Activated CD4-positive, alpha-beta memory T cell treated with anti-CD3 and anti-CD28 coated beads for 36 hours (primary cell): ENCODE data around the gene RPL34. TPM values are rescaled to one million over a fixed set of nuclear protein-coding genes. Genes with fewer than 3 reads are reported as not detected.

ENCODE experiments used
- CTCF ChIA-PET: fragments of 350-600 bp; sonication (Branson Sonifier 250); formaldehyde crosslinking; loops from one replicate; lab custom pipeline; 2021; ENCODE audit warnings: antibody characterized with exemption, inconsistent platforms; lab: Charles Lee
- POLR2A ChIA-PET: fragments of 350-600 bp; sonication (Branson Sonifier 250); formaldehyde crosslinking; loops from one replicate; lab custom pipeline; 2021; ENCODE audit warnings: antibody characterized with exemption; lab: Charles Lee
- DNase-seq: peaks from one replicate; pipeline ENCODE4 v3.0.0-alpha.2; 2020
- H3K27ac Mint-ChIP-seq: one replicate; pipeline ENCODE4 v1.8.0; 2021; ENCODE audit warnings: mixed read lengths
- H3K27me3 Mint-ChIP-seq: one replicate; pipeline ENCODE4 v1.8.0; 2021; ENCODE audit warnings: mixed read lengths
- H3K36me3 Mint-ChIP-seq: one replicate; pipeline ENCODE4 v1.8.0; 2021; ENCODE audit warnings: mixed read lengths
- H3K4me1 Mint-ChIP-seq: one replicate; pipeline ENCODE4 v1.8.0; 2021; ENCODE audit warnings: low read depth, mixed read lengths
- H3K4me3 Mint-ChIP-seq: one replicate; pipeline ENCODE4 v1.8.0; 2021; ENCODE audit warnings: mild to moderate bottlenecking, mixed read lengths
- H3K9me3 Mint-ChIP-seq: one replicate; pipeline ENCODE4 v1.8.0; 2021; ENCODE audit warnings: mixed read lengths
- intact Hi-C: fragments of 100-400 bp; cut with micrococcal nuclease; formaldehyde crosslinking; loops from one replicate; pipeline ENCODE4 v1.15.1; 2023
- total RNA-seq, 2 experiments: library from RNA; stranded (reverse); gene quantifications; one replicate each; pipeline ENCODE4 v1.2.3, GENCODE V29; 2021

The RPL34 gene
- total RNA-seq, 2 experiments from 2014 or later = 1,653 to 1,658 TPM

- DNase-seq = no peak
- intact Hi-C loops = no loop called here
- Mint-ChIP-seq H3K9me3 (no peaks in the 10 kb centered on the region), H3K27me3 (no peaks in the 10 kb centered on the region), H3K4me1 (no peaks in the 10 kb centered on the region), H3K4me3 (no peak overlapping the region), H3K27ac (no peak overlapping the region), H3K36me3 (peaks cover 14% of the 10 kb centered on the region)
- POLR2A ChIA-PET = no interaction called here
- CTCF ChIA-PET = interaction anchor here (0.9 kb wide), 1 partner anchor 23 kb away, joined by 3 read pairs; no protein-coding TSS in a partner anchor
Measured at GRCh38 chr4:108674356-108674977, 54.1 kb downstream of the RPL34 start.

Other genes with a start within 250 kb of the RPL34 start
- gene OSTC, start 30.0 kb downstream of the RPL34 start, total RNA-seq = 10 to 100 TPM; 74.3 to 76.6 TPM
- gene ETNPPL, start 142.5 kb downstream of the RPL34 start, total RNA-seq = not detected